ENCODE measurements around the gene ESF1.
"Not testable (repeated sequence)": the region's sequence is repeated elsewhere in the genome, so short reads cannot be mapped to it uniquely, and the experiment has no call there.

Gene ESF1

GRCh38 chr20:13738187-13738586 is 46.5 kb downstream of the ESF1 start:
- not testable (repeated sequence) for DNase-seq

- DNase-seq: no peak
Observed at GRCh38 chr20:13736436-13737191, 48.1 kb downstream of the ESF1 start.

- no peak for DNase-seq
Observed at GRCh38 chr20:13735826-13736225, 48.9 kb downstream of the ESF1 start.

GRCh38 chr20:13723011-13723410 is 61.7 kb downstream of the ESF1 start:
- no peak for DNase-seq

GRCh38 chr20:13718171-13718570 is 66.5 kb downstream of the ESF1 start:
- DNase-seq: no peak

GRCh38 chr20:13717631-13718044 is 67.1 kb downstream of the ESF1 start:
- no peak for DNase-seq

- DNase-seq: no peak
Observed at GRCh38 chr20:13715171-13715570, 69.5 kb downstream of the ESF1 start.

- DNase-seq: no peak
Observed at GRCh38 chr20:13708234-13708633, 76.5 kb downstream of the ESF1 start.

- DNase-seq: no peak
Observed at GRCh38 chr20:13703265-13703664, 81.5 kb downstream of the ESF1 start.

- no peak for DNase-seq
Observed at GRCh38 chr20:13701486-13701885, 83.2 kb downstream of the ESF1 start.

GRCh38 chr20:13700761-13701160 is 84.0 kb downstream of the ESF1 start:
- DNase-seq: no peak

GRCh38 chr20:13694420-13695150 is 90.1 kb downstream of the ESF1 start:
- DNase-seq: no peak

- no peak for DNase-seq
Observed at GRCh38 chr20:13692802-13693736, 91.7 kb downstream of the ESF1 start.

- DNase-seq: no peak
Observed at GRCh38 chr20:13690943-13691342, 93.8 kb downstream of the ESF1 start.

- DNase-seq: no peak
Observed at GRCh38 chr20:13687815-13688214, 96.9 kb downstream of the ESF1 start.

GRCh38 chr20:13685623-13686022 is 99.1 kb downstream of the ESF1 start:
- no peak for DNase-seq

- no peak for DNase-seq
Observed at GRCh38 chr20:13684566-13685222, 100.0 kb downstream of the ESF1 start.

- no peak for DNase-seq
Observed at GRCh38 chr20:13683833-13684232, 100.9 kb downstream of the ESF1 start.

- no peak for DNase-seq
Observed at GRCh38 chr20:13681248-13682125, 103.2 kb downstream of the ESF1 start.

GRCh38 chr20:13678944-13679343 is 105.8 kb downstream of the ESF1 start:
- DNase-seq: no peak

GRCh38 chr20:13677241-13677640 is 107.5 kb downstream of the ESF1 start:
- no peak for DNase-seq

- DNase-seq: no peak
Observed at GRCh38 chr20:13676682-13677081, 108.0 kb downstream of the ESF1 start.
